ENCODE data around the gene SKAP2. TPM values are rescaled to one million over a fixed set of nuclear protein-coding genes. Genes with fewer than 3 reads are reported as not detected.

The SKAP2 gene
- total RNA-seq, 1 donor from 2014 or later, result 4.8 TPM

DNA sequence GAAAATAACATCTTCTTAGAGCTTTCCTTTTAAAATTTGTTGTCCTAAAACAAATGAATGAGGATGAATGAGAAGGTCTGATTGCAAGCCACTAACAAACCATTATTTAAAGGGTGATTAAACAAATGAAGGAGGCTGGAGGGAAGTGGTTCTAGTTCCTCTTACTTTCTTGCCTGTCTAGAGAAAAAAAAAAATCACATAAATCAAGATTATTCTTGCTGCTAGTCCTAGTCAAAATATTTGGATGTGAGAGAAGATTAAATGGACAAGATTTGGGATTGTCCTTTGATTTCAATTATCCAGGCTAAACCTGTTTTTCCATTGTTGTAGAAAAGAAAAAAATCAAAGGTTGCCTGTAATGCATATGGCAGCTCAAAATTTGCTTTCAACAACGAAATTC lies 3.3 kb downstream of the SKAP2 start:
- peaks cover 26% of the 10 kb centered on the region for H3K4me1 Mint-ChIP-seq (ENCODE audit: low read depth)
- no peak overlapping the region for H3K27ac Mint-ChIP-seq (ENCODE audit: unreplicated experiment)
- no peak for DNase-seq (ENCODE audit: low spot score)
- H3K27me3 Mint-ChIP-seq (ENCODE audit: low read depth), result peaks cover 69% of the 10 kb centered on the region
- no peak for TF ChIP-seq CTCF (IDR thresholded peaks at IDR 0.05)
- H3K36me3 Mint-ChIP-seq (ENCODE audit: low read depth), result peaks cover 2% of the 10 kb centered on the region
- H3K4me3 Mint-ChIP-seq (ENCODE audit: unreplicated experiment), result no peak overlapping the region
- peaks cover 3% of the 10 kb centered on the region for H3K9me3 Mint-ChIP-seq (ENCODE audit: low read depth)

- no peak overlapping the region for H3K4me3 Mint-ChIP-seq (ENCODE audit: unreplicated experiment)
- no peak overlapping the region for H3K27ac Mint-ChIP-seq (ENCODE audit: unreplicated experiment)
- TF ChIP-seq CTCF (IDR thresholded peaks at IDR 0.05), result no peak
- peaks cover 2% of the 10 kb centered on the region for H3K36me3 Mint-ChIP-seq (ENCODE audit: low read depth)
- H3K4me1 Mint-ChIP-seq (ENCODE audit: low read depth), result peaks cover 24% of the 10 kb centered on the region
- no peak for DNase-seq (ENCODE audit: low spot score)
- H3K27me3 Mint-ChIP-seq (ENCODE audit: low read depth), result peaks cover 71% of the 10 kb centered on the region
- peaks cover 3% of the 10 kb centered on the region for H3K9me3 Mint-ChIP-seq (ENCODE audit: low read depth)
These were observed 4.0 kb downstream of the SKAP2 start for GRCh38 chr7:26860361-26860760.

DNA sequence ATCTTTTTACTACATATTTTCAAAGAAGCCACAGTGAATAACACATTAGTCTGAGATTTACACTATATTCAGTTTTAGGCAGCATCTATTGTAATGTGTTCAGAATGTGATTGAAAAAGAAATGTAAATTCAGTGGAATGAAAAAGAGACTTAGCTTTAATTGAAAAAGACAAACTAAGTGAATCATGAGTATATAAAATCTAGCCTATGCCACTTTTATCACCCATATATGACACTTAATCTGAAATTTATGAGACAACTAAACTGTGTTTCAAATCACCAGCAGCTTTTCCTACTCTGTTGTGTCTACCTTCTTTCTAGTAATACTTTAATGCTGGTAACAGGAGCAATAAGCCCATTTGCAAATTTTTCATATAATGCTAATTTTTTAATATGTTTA lies 4.7 kb downstream of the SKAP2 start:
- no peak for DNase-seq (ENCODE audit: low spot score)
- Mint-ChIP-seq H3K9me3 (ENCODE audit: low read depth) (peaks cover 3% of the 10 kb centered on the region), H3K36me3 (ENCODE audit: low read depth) (peaks cover 2% of the 10 kb centered on the region), H3K4me3 (ENCODE audit: unreplicated experiment) (no peak overlapping the region), H3K27ac (ENCODE audit: unreplicated experiment) (no peak overlapping the region), H3K27me3 (ENCODE audit: low read depth) (peaks cover 74% of the 10 kb centered on the region), H3K4me1 (ENCODE audit: low read depth) (peaks cover 17% of the 10 kb centered on the region)
- no peak for TF ChIP-seq CTCF (IDR thresholded peaks at IDR 0.05)

DNA sequence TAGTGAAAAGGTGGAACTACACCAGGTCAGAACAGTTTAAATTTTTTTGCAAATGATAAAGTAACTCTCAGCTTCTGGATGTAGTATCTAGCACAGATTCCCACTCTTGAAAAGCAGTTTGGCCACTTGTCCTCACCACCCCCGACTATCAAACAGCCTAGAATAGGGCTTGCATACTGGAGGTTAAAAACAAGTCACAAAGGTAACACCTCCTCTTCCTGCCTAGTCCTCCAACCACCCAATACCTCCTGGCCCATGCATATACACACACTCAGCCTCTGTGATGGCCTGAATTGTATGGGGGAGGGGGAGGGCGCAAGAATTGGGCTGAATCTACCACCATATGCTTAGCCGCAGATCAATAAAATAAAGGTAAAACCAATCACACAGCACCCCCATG lies 5.7 kb downstream of the SKAP2 start:
- Mint-ChIP-seq H3K9me3 (ENCODE audit: low read depth) (peaks cover 3% of the 10 kb centered on the region), H3K4me1 (ENCODE audit: low read depth) (peaks cover 10% of the 10 kb centered on the region), H3K27me3 (ENCODE audit: low read depth) (peaks cover 69% of the 10 kb centered on the region), H3K4me3 (ENCODE audit: unreplicated experiment) (no peak overlapping the region), H3K36me3 (ENCODE audit: low read depth) (peaks cover 2% of the 10 kb centered on the region), H3K27ac (ENCODE audit: unreplicated experiment) (no peak overlapping the region)
- no peak for TF ChIP-seq CTCF (IDR thresholded peaks at IDR 0.05)
- DNase-seq (ENCODE audit: low spot score), result no peak

- DNase-seq (ENCODE audit: low spot score), result no peak
- Mint-ChIP-seq H3K27me3 (ENCODE audit: low read depth) (peaks cover 67% of the 10 kb centered on the region), H3K4me3 (ENCODE audit: unreplicated experiment) (no peak overlapping the region)
These were observed 6.1 kb downstream of the SKAP2 start for GRCh38 chr7:26858241-26858715.

More at GRCh38 chr7:26858241-26858715, 6.1 kb downstream of the SKAP2 start:
- Mint-ChIP-seq H3K9me3 (ENCODE audit: low read depth) (peaks cover 3% of the 10 kb centered on the region), H3K36me3 (ENCODE audit: low read depth) (peaks cover 2% of the 10 kb centered on the region), H3K27ac (ENCODE audit: unreplicated experiment) (no peak overlapping the region), H3K4me1 (ENCODE audit: low read depth) (peaks cover 6% of the 10 kb centered on the region)
- no peak for TF ChIP-seq CTCF (IDR thresholded peaks at IDR 0.05)

All from chondrocyte (in vitro differentiated cells).